ENCODE data around the gene ARHGAP42.
"Not testable (repeated sequence)": the region's sequence is repeated elsewhere in the genome, so short reads cannot be mapped to it uniquely, and the experiment has no call there.

The ARHGAP42 gene

GRCh38 chr11:101013702-101014101, 326.6 kb downstream of the ARHGAP42 start:
- not testable (repeated sequence) for DNase-seq (ENCODE audit: low read depth in 2 of 2, low spot score in 1 of 2)

- DNase-seq (ENCODE audit: low read depth in 2 of 2, low spot score in 1 of 2), result no peak
These were observed 327.7 kb downstream of the ARHGAP42 start for GRCh38 chr11:101014600-101015285.

GRCh38 chr11:101019870-101020269, 332.8 kb downstream of the ARHGAP42 start:
- no peak for DNase-seq (ENCODE audit: low read depth in 2 of 2, low spot score in 1 of 2)

- DNase-seq (ENCODE audit: low read depth in 2 of 2, low spot score in 1 of 2), result no peak
These were observed 335.2 kb downstream of the ARHGAP42 start for GRCh38 chr11:101022256-101022655.

- DNase-seq (ENCODE audit: low read depth in 2 of 2, low spot score in 1 of 2), result no peak
These were observed 341.6 kb downstream of the ARHGAP42 start for GRCh38 chr11:101028644-101029043.

- no peak for DNase-seq (ENCODE audit: low read depth in 2 of 2, low spot score in 1 of 2)
These were observed 342.9 kb downstream of the ARHGAP42 start for GRCh38 chr11:101030015-101030414.

- DNase-seq (ENCODE audit: low read depth in 2 of 2, low spot score in 1 of 2), result no peak
These were observed 343.6 kb downstream of the ARHGAP42 start for GRCh38 chr11:101030692-101031091.

- no peak for DNase-seq (ENCODE audit: low read depth in 2 of 2, low spot score in 1 of 2)
These were observed 344.6 kb downstream of the ARHGAP42 start for GRCh38 chr11:101031713-101032112.

GRCh38 chr11:101032991-101033390, 345.9 kb downstream of the ARHGAP42 start:
- DNase-seq (ENCODE audit: low read depth in 2 of 2, low spot score in 1 of 2), result no peak

GRCh38 chr11:101034076-101034475, 347.0 kb downstream of the ARHGAP42 start:
- no peak for DNase-seq (ENCODE audit: low read depth in 2 of 2, low spot score in 1 of 2)

GRCh38 chr11:101035872-101036271, 348.8 kb downstream of the ARHGAP42 start:
- DNase-seq (ENCODE audit: low read depth in 2 of 2, low spot score in 1 of 2), result no peak

Measured in stimulated activated CD8-positive, alpha-beta memory T cell treated with anti-CD3 and anti-CD28 coated beads, Interleukin-4, amount 100 ng/mL, for 1 hour (primary cell).